Activated T-cell treated with anti-CD3 and anti-CD28 coated beads, Interleukin-2, amount 50 U/mL, for 24 hours (primary cell): ENCODE measurements around the gene TXNDC11.

Source experiments
- DNase-seq: peaks from one replicate; pipeline ENCODE4 v3.0.0-alpha.2; 2020
- H3K27ac Mint-ChIP-seq: 2 replicates; pipeline ENCODE4 v1.8.0; 2020; ENCODE audit warnings: mild to moderate bottlenecking, mixed read lengths
- H3K27me3 Mint-ChIP-seq: 2 replicates; pipeline ENCODE4 v1.8.0; 2020; ENCODE audit warnings: mixed read lengths
- H3K36me3 Mint-ChIP-seq: 2 replicates; pipeline ENCODE4 v1.8.0; 2020; ENCODE audit warnings: low read depth, mixed read lengths
- H3K4me1 Mint-ChIP-seq: 2 replicates; pipeline ENCODE4 v1.8.0; 2020; ENCODE audit warnings: low read depth, mixed read lengths
- H3K4me3 Mint-ChIP-seq: 2 replicates; pipeline ENCODE4 v1.8.0; 2020; ENCODE audit warnings: mild to moderate bottlenecking, moderate library complexity, mixed read lengths
- H3K9me3 Mint-ChIP-seq: 2 replicates; pipeline ENCODE4 v1.8.0; 2020; ENCODE audit warnings: mixed read lengths

Gene TXNDC11

GRCh38 chr16:11635113-11635652 lies 107.5 kb downstream of the TXNDC11 start:
- H3K27ac Mint-ChIP-seq, result no peak overlapping the region
- peaks cover 14% of the 10 kb centered on the region for H3K4me1 Mint-ChIP-seq
- DNase-seq, result no peak
- no peaks in the 10 kb centered on the region for H3K9me3 Mint-ChIP-seq
- H3K27me3 Mint-ChIP-seq, result no peaks in the 10 kb centered on the region
- H3K4me3 Mint-ChIP-seq, result no peak overlapping the region
- no peaks in the 10 kb centered on the region for H3K36me3 Mint-ChIP-seq

GRCh38 chr16:11634312-11634711 lies 108.3 kb downstream of the TXNDC11 start:
- H3K9me3 Mint-ChIP-seq, result no peaks in the 10 kb centered on the region
- H3K36me3 Mint-ChIP-seq, result no peaks in the 10 kb centered on the region
- DNase-seq, result no peak
- H3K4me1 Mint-ChIP-seq, result peaks cover 19% of the 10 kb centered on the region
- H3K4me3 Mint-ChIP-seq, result no peak overlapping the region
- no peaks in the 10 kb centered on the region for H3K27me3 Mint-ChIP-seq
- no peak overlapping the region for H3K27ac Mint-ChIP-seq

GRCh38 chr16:11633113-11633512 lies 109.5 kb downstream of the TXNDC11 start:
- Mint-ChIP-seq H3K27me3 (no peaks in the 10 kb centered on the region), H3K36me3 (no peaks in the 10 kb centered on the region), H3K4me3 (no peak overlapping the region), H3K9me3 (no peaks in the 10 kb centered on the region), H3K27ac (no peak overlapping the region), H3K4me1 (peaks cover 27% of the 10 kb centered on the region)
- no peak for DNase-seq

- H3K27ac Mint-ChIP-seq, result no peak overlapping the region
- no peaks in the 10 kb centered on the region for H3K27me3 Mint-ChIP-seq
- DNase-seq, result no peak
- H3K4me3 Mint-ChIP-seq, result no peak overlapping the region
- H3K36me3 Mint-ChIP-seq, result no peaks in the 10 kb centered on the region
- H3K9me3 Mint-ChIP-seq, result no peaks in the 10 kb centered on the region
- peaks cover 30% of the 10 kb centered on the region for H3K4me1 Mint-ChIP-seq
These were observed 110.2 kb downstream of the TXNDC11 start for GRCh38 chr16:11632455-11632939.

- no peaks in the 10 kb centered on the region for H3K36me3 Mint-ChIP-seq
- H3K27me3 Mint-ChIP-seq, result no peaks in the 10 kb centered on the region
- no peak overlapping the region for H3K4me3 Mint-ChIP-seq
- H3K4me1 Mint-ChIP-seq, result peaks cover 32% of the 10 kb centered on the region
- DNase-seq, result no peak
- no peaks in the 10 kb centered on the region for H3K9me3 Mint-ChIP-seq
- no peak overlapping the region for H3K27ac Mint-ChIP-seq
These were observed 111.4 kb downstream of the TXNDC11 start for GRCh38 chr16:11631214-11631613.

- Mint-ChIP-seq H3K27me3 (no peaks in the 10 kb centered on the region), H3K4me1 (peaks cover 35% of the 10 kb centered on the region), H3K4me3 (no peak overlapping the region), H3K36me3 (no peaks in the 10 kb centered on the region), H3K27ac (no peak overlapping the region), H3K9me3 (no peaks in the 10 kb centered on the region)
- DNase-seq, result no peak
These were observed 111.9 kb downstream of the TXNDC11 start for GRCh38 chr16:11630768-11631056.

GRCh38 chr16:11630046-11630767 lies 112.5 kb downstream of the TXNDC11 start:
- Mint-ChIP-seq H3K4me3 (no peak overlapping the region), H3K4me1 (peaks cover 40% of the 10 kb centered on the region), H3K27me3 (no peaks in the 10 kb centered on the region), H3K36me3 (no peaks in the 10 kb centered on the region), H3K27ac (peak overlapping the region; percentile 56), H3K9me3 (no peaks in the 10 kb centered on the region)
- DNase-seq, result no peak
